HG03135 (cell line): ENCODE results near the gene DSG4.
"Not testable (repeated sequence)": the region's sequence is repeated elsewhere in the genome, so short reads cannot be mapped to it uniquely, and the experiment has no call there.

Source experiments
- ATAC-seq: cut with Tn5 transposase; IDR thresholded peaks from one replicate; pipeline ENCODE4 v1.9.1; 2021; ENCODE audit warnings: mild to moderate bottlenecking, moderate library complexity; ENCODE audit not compliant: unreplicated experiment

The DSG4 gene

GRCh38 chr18:31376477-31376876, at the start of gene DSG4:
DSG4 (plus strand) TSS chr18:31376777; CDS start chr18:31376912, 135 bp downstream.
- ATAC-seq, result no peak

GRCh38 chr18:31329787-31330438, 46.7 kb upstream of the DSG4 start:
- no peak for ATAC-seq

- ATAC-seq, result no peak
These were observed 33.1 kb upstream of the DSG4 start for GRCh38 chr18:31343454-31343853.

- not testable (repeated sequence) for ATAC-seq
These were observed 23.2 kb upstream of the DSG4 start for GRCh38 chr18:31353336-31353735.

GRCh38 chr18:31354990-31355389, 21.6 kb upstream of the DSG4 start:
- no peak for ATAC-seq

- no peak for ATAC-seq
These were observed 20.6 kb upstream of the DSG4 start for GRCh38 chr18:31356025-31356424.

- no peak for ATAC-seq
These were observed 12.4 kb upstream of the DSG4 start for GRCh38 chr18:31364190-31364589.

GRCh38 chr18:31369478-31369877, 7.1 kb upstream of the DSG4 start:
- ATAC-seq, result no peak

- ATAC-seq, result no peak
These were observed 4.6 kb upstream of the DSG4 start for GRCh38 chr18:31371989-31372388.

GRCh38 chr18:31373641-31374040, 2.9 kb upstream of the DSG4 start:
- ATAC-seq, result no peak

GRCh38 chr18:31380912-31381311, 4.3 kb downstream of the DSG4 start:
- no peak for ATAC-seq

GRCh38 chr18:31382107-31382506, 5.5 kb downstream of the DSG4 start:
- ATAC-seq, result no peak

GRCh38 chr18:31386741-31387140, 10.2 kb downstream of the DSG4 start:
- no peak for ATAC-seq

- ATAC-seq, result no peak
These were observed 16.7 kb downstream of the DSG4 start for GRCh38 chr18:31393286-31393685.

- no peak for ATAC-seq
These were observed 20.4 kb downstream of the DSG4 start for GRCh38 chr18:31396796-31397612.

GRCh38 chr18:31398191-31398590, 21.6 kb downstream of the DSG4 start:
- ATAC-seq, result no peak

GRCh38 chr18:31399306-31400032, 22.9 kb downstream of the DSG4 start:
- ATAC-seq, result no peak

GRCh38 chr18:31401156-31402025, 24.8 kb downstream of the DSG4 start:
- ATAC-seq, result no peak

GRCh38 chr18:31402026-31402373, 25.4 kb downstream of the DSG4 start:
- no peak for ATAC-seq

GRCh38 chr18:31403409-31403808, 26.8 kb downstream of the DSG4 start:
- ATAC-seq, result no peak

GRCh38 chr18:31407649-31408048, 31.1 kb downstream of the DSG4 start:
- ATAC-seq, result no peak
